ENCODE data around the gene ARHGEF40.

The ARHGEF40 gene

DNA sequence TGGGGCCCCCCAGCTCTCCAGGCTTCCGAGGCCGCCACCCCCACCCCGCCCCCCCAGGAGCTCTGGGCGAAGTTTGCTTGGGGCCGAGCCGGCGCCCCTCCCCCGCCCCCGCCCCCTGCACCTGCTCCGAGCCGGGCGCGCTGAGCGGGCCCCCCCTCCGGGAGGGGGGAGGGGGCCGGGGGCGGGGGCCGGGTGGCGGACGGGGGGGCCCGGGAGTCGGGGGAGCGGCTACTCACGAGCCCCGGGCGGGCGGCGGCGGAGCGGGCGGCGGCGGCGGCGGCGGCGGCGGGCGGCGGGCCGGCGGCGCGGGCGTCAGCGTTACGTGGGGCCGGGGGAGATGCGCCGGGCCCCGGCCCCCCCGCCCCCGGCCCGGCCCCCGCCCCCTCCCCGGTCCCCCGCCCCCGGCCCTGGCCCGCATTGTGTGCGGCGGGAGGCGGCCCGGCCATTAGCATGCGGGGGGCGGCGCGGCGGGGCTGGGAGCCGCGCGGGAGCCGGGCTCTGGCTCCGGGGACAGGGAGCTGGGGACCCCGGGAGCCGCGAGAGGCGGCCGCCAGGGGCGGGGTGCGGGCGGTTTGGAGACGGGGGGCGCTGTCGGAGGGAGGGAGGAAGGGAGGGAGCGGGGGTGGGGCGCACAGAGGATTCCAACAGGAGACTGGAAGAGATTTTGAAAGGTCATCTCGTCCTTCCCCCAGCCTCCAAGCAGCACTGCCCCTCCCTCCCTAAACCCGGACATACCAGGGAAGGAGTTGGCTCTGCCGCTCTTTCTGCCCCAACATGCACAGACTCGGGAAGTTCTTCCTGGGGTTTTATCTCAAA, 28.2 kb downstream of the ARHGEF40 start, which contains the start of gene ZNF219:
Gene ZNF219, minus strand, starts transcription at position 580 of the 816 bp plus-strand sequence. CDS start 5,064 bp downstream, outside the sequence.
- peak; percentile 22 for DNase-seq (ENCODE audit: low read depth)

DNA sequence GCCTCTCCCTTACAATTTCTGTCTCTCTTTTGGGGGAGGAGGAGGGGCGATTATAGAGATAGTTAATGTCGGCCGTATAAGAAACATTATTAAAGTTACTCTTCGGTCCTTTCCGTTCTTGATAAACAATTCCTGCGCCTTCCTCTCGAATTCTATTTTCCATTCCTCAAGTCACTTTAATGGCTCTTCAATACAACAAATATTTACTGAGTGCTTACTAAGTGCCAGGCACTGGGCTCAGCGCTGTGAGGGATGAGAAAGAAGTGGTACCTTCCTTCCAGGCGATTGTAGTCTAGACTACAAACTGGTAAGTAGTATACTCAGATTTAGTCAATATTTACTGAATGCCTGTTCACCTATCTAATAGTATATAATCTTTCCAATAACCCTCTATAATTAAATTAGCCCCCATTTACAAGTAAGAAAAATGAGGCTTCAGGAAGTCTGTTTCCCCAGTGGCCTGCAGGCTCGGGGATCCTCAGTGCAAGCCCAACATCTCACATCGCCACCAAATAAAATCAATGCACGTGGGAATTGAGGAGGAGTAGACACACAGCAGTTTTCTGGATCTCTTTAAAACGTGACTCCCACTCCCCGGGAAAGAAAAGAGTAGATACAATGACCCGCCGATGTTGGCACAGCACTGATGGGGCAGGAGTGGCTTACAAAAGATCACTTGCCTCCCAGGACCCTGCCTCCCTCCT, 28.9 kb downstream of the ARHGEF40 start:
- DNase-seq (ENCODE audit: low read depth), result no peak

DNA sequence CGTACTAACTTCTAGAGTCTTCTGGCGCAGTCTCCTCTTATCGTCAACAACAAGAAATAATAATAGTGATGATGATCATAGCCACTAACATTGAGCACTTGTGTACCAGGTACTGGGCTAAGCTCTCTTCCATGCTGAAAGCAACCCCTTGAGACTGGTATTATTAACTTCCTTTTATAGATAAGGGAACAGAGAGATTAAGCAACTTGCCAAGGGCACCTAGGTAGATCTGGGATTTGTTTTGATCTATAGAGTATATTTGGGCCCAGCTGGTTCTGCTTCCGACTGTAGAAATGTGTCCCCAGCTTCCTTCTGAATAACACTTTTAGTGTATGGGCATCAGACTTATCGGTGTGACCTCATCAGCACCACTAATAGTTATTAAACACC, 29.5 kb downstream of the ARHGEF40 start:
- no peak for DNase-seq (ENCODE audit: low read depth)

DNA sequence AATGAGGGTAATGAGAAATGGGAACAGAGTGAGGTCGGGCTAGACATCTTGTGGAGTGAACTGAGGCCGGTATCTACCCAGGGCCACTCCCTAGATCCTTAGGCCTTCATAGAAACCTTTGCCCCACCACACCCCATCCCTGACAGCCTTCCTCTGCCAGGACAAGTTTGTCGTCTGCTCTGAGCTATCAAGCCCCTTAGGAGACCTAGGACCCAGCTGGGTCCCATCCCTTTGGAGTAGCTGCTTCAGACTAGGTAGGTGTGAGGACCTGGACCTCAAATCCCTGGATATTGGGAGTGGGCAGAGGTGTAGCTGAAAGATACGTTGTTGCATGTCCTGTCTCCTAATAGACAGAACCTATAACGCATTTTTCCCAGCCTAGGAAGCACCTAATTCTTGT, 30.8 kb downstream of the ARHGEF40 start, which contains the start of gene TMEM253:
Gene TMEM253, plus strand, starts transcription at position 136 of the 400 bp plus-strand sequence. CDS start 278 bp downstream, outside the sequence.
- no peak for DNase-seq (ENCODE audit: low read depth)

DNA sequence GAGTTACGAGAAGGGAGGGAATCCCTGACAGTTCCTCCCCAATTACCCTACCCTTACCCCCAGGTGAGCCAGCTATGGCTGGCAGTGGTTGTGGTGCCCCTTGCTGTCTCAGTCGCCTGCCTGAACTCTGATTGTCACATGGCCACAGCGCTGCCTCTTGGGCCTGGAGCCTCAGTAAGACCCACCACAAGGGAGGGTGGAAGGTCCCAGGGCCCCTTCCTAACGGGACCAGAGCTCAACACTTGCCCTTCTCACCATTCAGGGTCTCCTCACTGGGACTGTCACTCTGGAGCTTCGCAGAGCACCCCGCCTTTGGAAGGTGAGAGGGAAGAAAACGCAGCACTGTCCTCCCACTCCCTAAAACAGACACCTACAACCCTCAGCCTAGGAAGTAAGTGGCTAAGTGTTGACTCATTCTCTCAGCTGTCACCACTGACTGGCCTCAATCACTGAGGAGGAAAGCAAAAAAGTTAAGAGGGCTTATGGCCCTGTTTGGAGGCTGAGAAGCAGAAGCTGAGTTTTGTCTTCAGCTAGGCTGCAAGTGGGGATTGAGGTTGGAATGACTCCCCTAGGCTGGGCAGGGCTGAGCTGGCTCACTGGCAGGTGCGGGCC, 31.8 kb downstream of the ARHGEF40 start:
- DNase-seq (ENCODE audit: low read depth), result no peak

DNA sequence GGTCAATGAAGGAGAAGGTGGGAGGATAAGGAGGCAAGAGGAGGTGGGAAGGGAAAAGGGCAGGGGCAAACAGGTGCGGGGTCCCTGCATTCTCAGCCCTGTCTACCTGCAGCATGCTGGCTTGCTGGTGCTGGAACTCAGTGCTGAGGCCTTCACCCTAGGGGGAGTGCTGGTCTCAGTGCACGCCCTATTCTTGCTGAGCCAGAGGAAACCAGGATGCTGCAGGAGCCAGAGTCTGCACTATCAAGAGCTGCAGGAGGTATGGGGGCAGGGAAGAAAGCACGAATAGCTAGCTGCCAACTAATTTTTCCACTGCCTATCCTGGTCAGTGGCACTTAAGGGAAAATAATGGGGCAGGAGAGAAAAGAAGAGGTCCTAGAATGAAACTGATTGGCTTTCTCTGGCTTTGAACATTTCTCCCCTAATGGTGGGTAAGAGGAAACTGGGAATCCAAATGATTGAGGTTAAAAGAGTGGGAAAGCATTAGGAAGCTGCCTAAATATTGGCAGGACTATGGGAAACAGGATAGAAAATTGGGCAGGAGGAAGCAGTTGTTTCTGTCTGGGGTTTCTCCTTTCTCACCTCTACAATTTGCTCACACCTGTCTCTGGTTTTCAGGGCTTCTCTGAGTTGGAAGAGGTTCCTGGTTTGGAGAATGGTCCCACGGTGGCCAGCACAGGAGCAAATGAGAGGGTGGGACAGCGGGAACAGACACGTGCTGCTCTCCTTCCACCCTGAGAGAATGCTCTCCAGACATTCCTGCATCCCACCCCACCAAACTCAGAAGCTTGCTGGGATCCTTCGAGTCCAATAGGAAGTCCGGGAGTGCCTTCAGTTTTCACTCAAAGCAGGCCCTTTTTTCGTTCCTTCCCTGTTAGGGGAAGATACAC, 32.7 kb downstream of the ARHGEF40 start:
- DNase-seq (ENCODE audit: low read depth), result no peak

DNA sequence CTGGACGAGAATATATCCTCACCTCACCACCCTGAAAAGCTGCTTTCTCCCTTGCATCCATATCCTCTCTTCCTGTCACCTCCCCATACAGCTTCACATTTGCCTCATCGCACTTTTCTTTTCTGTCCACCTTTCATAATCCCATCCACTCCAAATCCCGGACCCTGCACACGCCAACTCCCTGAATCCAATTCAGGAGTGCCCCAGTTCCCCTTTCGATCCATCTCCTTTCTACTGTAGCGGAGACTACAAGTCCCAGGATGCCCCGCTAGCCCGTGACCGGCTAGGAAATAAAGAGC, 33.3 kb downstream of the ARHGEF40 start:
- no peak for DNase-seq (ENCODE audit: low read depth)

DNA sequence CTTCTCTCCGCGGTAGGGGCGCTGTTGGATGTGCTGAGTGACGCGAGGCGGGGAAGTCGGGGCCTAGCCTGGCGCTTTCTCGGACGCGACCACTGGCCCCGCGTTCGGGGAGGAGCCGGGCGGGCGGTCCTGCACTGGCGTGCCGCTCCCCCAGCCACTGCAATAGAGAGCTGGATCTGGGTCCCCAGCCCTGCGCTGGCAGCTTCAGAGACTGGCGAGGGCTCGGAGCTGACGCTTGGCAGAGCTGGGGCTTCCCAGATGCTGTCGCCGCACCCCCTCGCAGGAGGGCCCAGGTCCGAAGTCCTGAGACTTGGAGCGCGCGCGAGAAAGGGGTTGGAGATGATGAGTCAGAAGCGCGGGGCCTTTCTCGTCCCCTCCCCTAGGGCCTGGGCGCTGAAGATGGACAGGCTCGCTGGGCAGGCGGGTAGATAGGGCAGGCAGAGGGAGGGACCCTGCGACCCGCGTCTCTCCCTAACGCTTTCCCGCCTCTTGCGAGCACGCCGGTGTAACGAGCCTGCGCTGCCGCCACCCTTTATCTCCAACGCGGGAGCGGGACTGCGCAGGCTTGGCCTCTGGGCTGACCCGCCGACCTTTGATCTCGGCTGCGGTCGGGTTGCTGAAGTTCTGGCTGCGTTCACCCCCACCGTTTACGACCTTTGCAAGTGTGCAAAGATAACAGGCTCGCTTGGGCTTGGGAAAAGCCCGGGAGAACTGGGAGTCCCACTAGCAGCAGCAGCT, 33.8 kb downstream of the ARHGEF40 start:
- peak; percentile 88 for DNase-seq (ENCODE audit: low read depth)

DNA sequence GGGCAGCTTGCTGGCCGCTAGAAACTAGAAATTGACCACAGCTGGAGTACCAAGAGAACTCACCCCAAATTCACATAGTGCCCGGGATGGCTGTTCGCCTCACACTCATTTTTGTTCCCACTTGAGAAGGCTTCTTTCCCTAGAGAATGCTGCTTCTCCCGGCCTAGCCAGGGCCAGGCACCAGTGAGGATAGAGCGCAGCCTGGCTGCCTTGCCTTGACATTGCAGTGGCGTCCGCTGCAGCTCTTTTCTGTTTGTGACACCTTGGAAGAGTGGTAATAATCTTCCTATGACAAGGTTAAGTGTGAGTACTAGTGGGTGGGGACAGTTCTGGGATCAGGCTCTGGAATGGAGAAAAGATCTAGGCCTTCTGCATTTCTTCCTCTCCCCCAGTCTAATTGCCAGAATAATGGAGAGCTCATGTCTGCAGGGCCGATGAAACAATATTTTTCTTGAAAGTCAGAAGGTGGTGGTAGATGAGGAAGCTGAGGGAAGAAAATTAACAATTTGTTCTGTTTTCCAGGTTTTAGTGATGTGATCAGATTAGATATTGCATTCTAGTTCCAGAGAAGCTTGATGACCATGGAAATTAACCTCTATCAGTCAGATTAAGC, 34.5 kb downstream of the ARHGEF40 start:
- peak; percentile 59 for DNase-seq (ENCODE audit: low read depth)

DNA sequence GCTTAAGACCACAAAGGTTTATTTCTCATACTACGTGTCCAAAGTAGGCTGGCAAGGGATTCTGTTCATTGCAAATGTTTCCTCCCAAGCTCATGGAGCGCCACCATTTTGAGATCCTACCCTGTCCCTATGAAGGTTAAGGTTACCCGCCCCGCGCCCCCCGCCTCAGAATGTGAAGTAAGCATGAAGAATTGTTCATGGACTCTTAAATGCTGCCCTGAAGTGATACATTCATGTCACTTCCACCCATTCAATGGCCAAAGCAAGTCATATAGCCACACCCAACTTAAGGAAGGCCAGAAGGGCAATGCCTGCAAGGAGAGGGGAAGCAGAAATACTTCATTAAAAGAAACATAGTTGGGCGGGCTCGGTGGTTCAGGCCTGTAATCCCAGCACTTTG, 35.0 kb downstream of the ARHGEF40 start:
- no peak for DNase-seq (ENCODE audit: low read depth)

DNA sequence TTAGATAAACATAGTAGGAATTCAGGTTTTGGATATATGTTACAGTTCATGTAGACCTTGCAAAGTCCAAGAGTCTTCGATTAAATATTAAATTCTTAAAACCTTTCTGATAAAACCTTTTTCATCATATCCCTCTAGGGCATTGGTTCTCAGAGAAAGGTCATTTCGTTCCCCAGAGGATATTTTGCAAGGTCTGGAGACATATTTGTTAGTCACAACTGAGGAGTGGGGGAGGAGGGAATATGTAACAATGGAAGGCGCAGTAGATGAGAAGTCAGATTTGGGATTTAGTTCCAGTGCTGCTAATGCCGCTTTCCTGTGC, 36.0 kb downstream of the ARHGEF40 start:
- no peak for DNase-seq (ENCODE audit: low read depth)

DNA sequence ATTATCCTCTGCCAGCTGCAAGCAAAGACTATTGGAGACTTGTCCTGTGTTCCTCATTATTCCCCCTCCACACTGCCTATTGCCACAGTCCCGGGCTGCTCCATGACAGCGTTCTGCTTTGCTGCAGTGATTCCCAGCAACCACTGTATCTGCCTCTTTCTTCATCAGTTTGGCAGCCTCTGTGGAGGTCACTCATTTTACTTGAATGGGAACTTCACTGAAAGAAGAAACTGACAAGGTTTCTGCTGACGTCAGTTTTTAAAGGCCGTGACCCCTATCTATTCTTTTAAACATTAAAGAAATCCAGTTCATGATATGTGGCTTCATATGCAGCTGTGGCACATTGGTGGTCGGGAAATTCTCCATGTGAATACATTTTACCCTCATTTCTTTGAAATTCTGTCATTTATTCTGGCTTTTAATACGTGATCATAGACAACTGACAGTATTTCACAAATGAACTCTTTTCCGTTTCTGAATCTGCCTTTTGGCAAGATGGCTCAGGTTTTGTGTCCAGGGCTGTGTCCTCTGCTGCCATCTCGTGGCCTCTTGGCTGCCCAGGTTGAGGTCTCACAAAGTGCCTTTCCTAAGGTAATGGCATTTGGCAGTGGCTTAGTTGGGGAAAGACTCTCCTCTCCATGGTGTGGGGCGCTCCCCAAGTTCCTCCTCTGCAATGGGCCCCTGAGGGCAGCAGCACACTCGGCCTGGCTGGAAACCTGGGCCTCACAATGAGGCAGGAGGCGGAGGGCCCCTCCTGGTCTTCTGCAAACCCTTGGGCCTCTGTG, 36.6 kb downstream of the ARHGEF40 start:
- peak; percentile 69 for DNase-seq (ENCODE audit: low read depth)

DNA sequence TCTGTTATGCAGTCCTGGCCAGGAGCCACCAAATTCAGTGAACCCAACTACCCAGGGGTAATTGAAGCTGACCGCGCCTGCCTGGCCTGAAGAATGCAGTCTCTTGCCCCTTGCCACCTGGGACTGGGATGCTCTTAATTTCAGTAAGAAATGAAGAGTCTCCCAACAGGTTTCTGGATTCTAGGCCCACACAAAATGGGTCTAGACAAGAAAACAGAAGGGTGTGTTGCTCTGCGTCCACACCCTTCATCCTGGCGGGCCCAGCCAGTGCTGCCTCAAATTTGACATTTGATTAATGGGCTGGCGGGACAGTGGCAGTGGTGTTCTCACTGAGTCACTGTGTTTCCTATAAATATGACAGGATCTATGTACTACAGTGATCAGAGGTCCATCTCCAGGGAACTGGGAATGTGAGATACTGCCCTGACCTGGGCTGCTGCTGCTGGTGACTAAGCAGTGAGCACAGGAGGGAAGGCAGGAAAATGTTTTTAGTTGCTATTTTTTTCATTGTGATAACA, 37.2 kb downstream of the ARHGEF40 start:
- DNase-seq (ENCODE audit: low read depth), result no peak

DNA sequence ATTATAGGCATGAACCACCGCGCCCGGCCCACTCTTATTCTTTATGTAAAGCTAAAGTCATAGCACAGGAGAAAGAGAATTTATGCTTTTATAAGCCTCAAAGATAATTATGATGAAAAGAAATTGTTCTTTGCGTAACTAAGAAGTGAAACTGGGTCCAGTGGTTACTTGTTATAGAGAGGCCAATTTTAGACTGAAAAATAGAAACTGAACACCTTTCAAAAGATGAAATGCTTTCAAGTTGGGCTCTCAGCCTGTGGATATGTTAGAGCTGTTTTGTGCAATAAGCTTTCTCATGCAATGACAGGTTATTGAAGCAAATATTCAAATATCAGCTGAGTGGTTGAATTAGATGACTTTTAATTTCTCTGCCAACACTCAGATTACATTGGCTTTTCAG, 38.7 kb downstream of the ARHGEF40 start:
- no peak for DNase-seq (ENCODE audit: low read depth)

DNA sequence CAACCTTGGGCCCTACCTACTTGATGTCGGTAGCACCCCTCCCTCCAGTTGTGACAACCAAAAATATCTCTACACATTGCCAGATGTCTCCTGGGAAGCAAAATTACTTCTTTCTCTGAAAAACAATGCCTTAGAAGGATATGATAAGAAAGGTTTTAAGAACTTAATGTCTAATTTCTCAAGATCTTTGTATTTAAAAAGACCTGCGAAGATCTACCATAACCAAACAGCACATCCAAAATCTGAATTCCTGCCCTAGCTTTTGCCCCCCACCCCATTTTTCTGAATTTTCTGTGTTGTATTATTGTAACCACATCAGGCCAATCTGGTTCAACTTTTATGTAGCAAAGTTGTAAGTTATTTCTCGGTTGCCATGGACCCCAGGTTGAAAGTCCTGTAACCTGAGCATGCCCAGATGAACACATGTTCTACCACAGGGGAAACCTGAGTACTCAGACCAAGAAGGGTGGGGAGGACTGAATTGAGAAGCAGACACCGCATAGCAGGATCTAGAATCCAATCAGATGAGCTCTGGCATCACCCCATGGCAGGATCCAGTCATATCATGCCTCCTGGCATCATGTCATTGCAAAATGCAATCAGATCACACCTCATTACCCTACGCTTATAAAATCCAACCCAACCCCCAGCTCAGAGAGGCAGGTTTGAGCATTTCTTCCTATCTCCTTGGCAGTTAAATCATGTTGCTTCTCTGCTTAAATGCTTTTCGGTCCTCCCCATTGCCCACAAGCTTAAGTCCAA, 39.5 kb downstream of the ARHGEF40 start:
- peak; percentile 30 for DNase-seq (ENCODE audit: low read depth)

DNA sequence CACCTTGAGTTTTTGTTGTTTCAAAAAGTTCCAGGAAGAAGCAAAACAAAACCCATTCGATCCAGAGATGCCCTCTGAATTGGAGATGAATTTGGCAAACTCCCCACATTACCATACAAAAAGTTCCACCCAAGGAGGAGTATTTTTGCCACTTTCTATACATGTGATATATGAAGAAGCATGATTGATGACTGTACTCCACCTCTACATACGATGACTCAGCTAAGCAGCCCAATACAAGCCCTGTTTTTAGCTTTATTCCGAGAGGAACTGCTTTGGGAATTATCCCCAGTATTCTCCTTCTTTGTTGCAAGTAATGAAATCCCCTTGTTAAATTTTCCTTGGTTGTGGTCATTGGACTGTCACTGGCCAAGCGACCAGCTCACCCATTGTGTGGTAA, 42.2 kb downstream of the ARHGEF40 start:
- no peak for DNase-seq (ENCODE audit: low read depth)

DNA sequence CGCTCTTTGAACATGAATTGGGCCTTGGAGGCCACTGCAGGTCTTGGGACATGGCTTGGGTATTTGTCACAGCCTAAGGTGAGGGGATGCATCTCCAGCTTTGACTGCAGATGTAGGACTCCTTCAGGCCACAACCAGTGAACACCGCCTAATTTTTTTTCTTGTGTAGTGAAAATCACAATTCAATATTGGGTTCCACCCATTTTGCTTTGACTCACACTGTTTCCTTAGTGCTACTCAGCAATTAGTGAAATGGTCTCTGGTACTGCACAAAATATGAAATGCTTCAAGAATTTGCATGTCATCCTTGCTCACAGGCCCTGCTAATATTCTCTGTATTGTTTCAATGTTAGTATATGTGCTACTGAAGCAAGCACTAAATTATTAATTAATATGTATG, 43.3 kb downstream of the ARHGEF40 start:
- no peak for DNase-seq (ENCODE audit: low read depth)

DNA sequence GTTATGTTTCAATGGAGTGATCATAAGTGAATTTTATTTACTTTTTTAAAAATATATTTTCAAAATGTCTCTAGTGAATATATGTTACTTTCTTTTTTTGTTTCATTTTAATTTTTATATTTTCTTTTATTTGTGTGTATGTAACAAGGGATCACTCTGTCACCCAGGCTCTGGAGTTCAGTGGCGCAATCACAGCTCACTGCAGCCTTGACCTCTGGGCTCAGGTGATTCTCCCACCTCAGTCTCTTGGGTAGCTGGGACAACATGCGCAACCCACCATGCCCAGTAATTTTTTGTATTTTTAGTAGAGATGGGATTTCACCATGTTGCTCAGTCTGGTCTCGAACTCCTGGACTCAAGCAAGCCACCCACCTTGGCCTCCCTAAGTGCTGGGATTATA, 48.8 kb downstream of the ARHGEF40 start:
- DNase-seq (ENCODE audit: low read depth), result no peak

DNA sequence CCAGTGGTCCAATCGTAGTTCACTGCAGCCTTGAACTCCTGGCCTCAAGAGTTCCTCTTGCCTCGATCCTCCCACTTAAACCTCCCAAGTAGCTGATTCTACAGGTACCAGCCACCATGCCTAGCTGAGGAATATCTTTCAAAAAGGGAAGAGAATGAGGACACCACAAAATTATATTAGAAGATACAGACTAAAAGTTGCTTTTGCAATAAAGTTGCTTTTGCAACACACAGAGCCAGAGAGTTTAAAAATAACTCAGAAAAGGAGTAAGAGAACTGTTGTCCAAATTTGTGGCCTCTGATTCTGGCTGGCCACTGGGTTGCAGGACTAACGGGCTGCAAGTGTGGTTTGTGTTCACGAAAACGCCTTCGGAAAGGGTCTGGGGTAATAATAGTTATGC, 50.6 kb downstream of the ARHGEF40 start:
- DNase-seq (ENCODE audit: low read depth), result no peak

Data from activated T-cell treated with anti-CD3 and anti-CD28 coated beads for 48 hours (primary cell).